ENCODE data around the gene CD68.
"Not testable (repeated sequence)": the region's sequence is repeated elsewhere in the genome, so short reads cannot be mapped to it uniquely, and the experiment has no call there.

Gene CD68

GRCh38 chr17:7580604-7581575 lies 1.5 kb downstream of the CD68 start:
- DNase-seq (ENCODE audit: low spot score), result no peak

- DNase-seq (ENCODE audit: low spot score), result no peak
Observed at GRCh38 chr17:7582396-7583252, 3.2 kb downstream of the CD68 start.

GRCh38 chr17:7583253-7584109 lies 4.0 kb downstream of the CD68 start, which contains the start of gene MPDU1:
MPDU1 (plus strand) TSS chr17:7583852; CDS start chr17:7583863, 11 bp downstream.
- DNase-seq (ENCODE audit: low spot score), result peak; percentile 86

- DNase-seq (ENCODE audit: low spot score), result no peak
Observed at GRCh38 chr17:7586673-7587419, 7.4 kb downstream of the CD68 start.

GRCh38 chr17:7587420-7588151 lies 8.1 kb downstream of the CD68 start:
- no peak for DNase-seq (ENCODE audit: low spot score)

- no peak for DNase-seq (ENCODE audit: low spot score)
Observed at GRCh38 chr17:7588553-7589203, 9.2 kb downstream of the CD68 start.

- DNase-seq (ENCODE audit: low spot score), result no peak
Observed at GRCh38 chr17:7589204-7589868, 9.9 kb downstream of the CD68 start.

- no peak for DNase-seq (ENCODE audit: low spot score)
Observed at GRCh38 chr17:7589891-7590691, 10.7 kb downstream of the CD68 start, which contains the start of gene SOX15. SOX15 (minus strand) TSS chr17:7590094; CDS start chr17:7589676, 418 bp downstream.

GRCh38 chr17:7590743-7591142 lies 11.3 kb downstream of the CD68 start:
- no peak for DNase-seq (ENCODE audit: low spot score)

GRCh38 chr17:7591596-7591995 lies 12.2 kb downstream of the CD68 start:
- no peak for DNase-seq (ENCODE audit: low spot score)

- DNase-seq (ENCODE audit: low spot score), result no peak
Observed at GRCh38 chr17:7592422-7593021, 13.1 kb downstream of the CD68 start.

- DNase-seq (ENCODE audit: low spot score), result no peak
Observed at GRCh38 chr17:7593296-7593695, 13.9 kb downstream of the CD68 start.

GRCh38 chr17:7597561-7597960 lies 18.1 kb downstream of the CD68 start:
- DNase-seq (ENCODE audit: low spot score), result not testable (repeated sequence)

GRCh38 chr17:7606280-7606679 lies 26.8 kb downstream of the CD68 start:
- no peak for DNase-seq (ENCODE audit: low spot score)

- no peak for DNase-seq (ENCODE audit: low spot score)
Observed at GRCh38 chr17:7610641-7611040, 31.2 kb downstream of the CD68 start.

- DNase-seq (ENCODE audit: low spot score), result no peak
Observed at GRCh38 chr17:7611635-7612293, 32.3 kb downstream of the CD68 start.

- DNase-seq (ENCODE audit: low spot score), result no peak
Observed at GRCh38 chr17:7612294-7612640, 32.8 kb downstream of the CD68 start.
